Mucosa of rectum (tissue), 2 donors: Measurements from ENCODE around the gene RBM4B.
A peak's percentile ranks its signal among the peaks of the same experiment; 100 is the strongest.

Experiments used
- H3K27ac ChIP-seq, 2 donors: one replicate each; pipeline ENCODE4 v1.7.0; 2013; ENCODE audit warnings: inconsistent platforms in 2 of 2, low read depth in 2 of 2, low read length in 2 of 2
- H3K27me3 ChIP-seq, 2 donors: one replicate each; pipeline ENCODE4 v1.7.0; 2013; ENCODE audit warnings: low read length in 2 of 2; ENCODE audit not compliant: control insufficient read depth in 2 of 2, insufficient read depth in 2 of 2
- H3K36me3 ChIP-seq, 2 donors: one replicate each; pipeline ENCODE4 v1.7.0; 2013; ENCODE audit warnings: low read length in 2 of 2; ENCODE audit not compliant: control insufficient read depth in 2 of 2, insufficient read depth in 2 of 2
- H3K4me1 ChIP-seq, 2 donors: one replicate each; pipeline ENCODE4 v1.7.0; 2013; ENCODE audit warnings: low read length in 2 of 2, mild to moderate bottlenecking in 1 of 2; ENCODE audit not compliant: control insufficient read depth in 2 of 2, insufficient read depth in 2 of 2
- H3K4me3 ChIP-seq, 2 donors: one replicate each; pipeline ENCODE4 v1.7.0; 2013; ENCODE audit warnings: low read length in 2 of 2
- H3K9ac ChIP-seq, 2 donors: one replicate each; pipeline ENCODE4 v1.7.0; 2013; ENCODE audit warnings: low read length in 2 of 2, low read depth in 1 of 2, mild to moderate bottlenecking in 1 of 2
- H3K9me3 ChIP-seq, 2 donors: one replicate each; pipeline ENCODE4 v1.7.0; 2013; ENCODE audit warnings: low read length in 2 of 2; ENCODE audit not compliant: control insufficient read depth in 2 of 2
- donor health status: healthy.
- donor health status: Normal muscosa, but diverticular disease.

Gene RBM4B

GRCh38 chr11:66629356-66629755, 48.3 kb downstream of the RBM4B start:
- no peak overlapping the region for H3K27ac ChIP-seq
- H3K9me3 ChIP-seq = no peaks in the 10 kb centered on the region
- no peaks in the 10 kb centered on the region for H3K27me3 ChIP-seq
- peaks cover 52% of the 10 kb centered on the region in 2 donors for H3K36me3 ChIP-seq
- H3K4me3 ChIP-seq = no peak overlapping the region
- H3K4me1 ChIP-seq = no peaks in the 10 kb centered on the region
- no peak overlapping the region for H3K9ac ChIP-seq

GRCh38 chr11:66628061-66628603, 49.6 kb downstream of the RBM4B start:
- no peak overlapping the region for H3K27ac ChIP-seq
- peaks cover 62 to 64% of the 10 kb centered on the region in 2 donors for H3K36me3 ChIP-seq
- H3K4me1 ChIP-seq = peaks cover 4% of the 10 kb centered on the region in 2 donors
- H3K9ac ChIP-seq = no peak overlapping the region
- H3K27me3 ChIP-seq = no peaks in the 10 kb centered on the region
- no peaks in the 10 kb centered on the region for H3K9me3 ChIP-seq
- H3K4me3 ChIP-seq = no peak overlapping the region

GRCh38 chr11:66626926-66627325, 50.8 kb downstream of the RBM4B start:
- Histone ChIP-seq H3K27me3 (no peaks in the 10 kb centered on the region), H3K27ac (no peak overlapping the region), H3K9ac (no peak overlapping the region), H3K4me1 (peaks cover 9 to 10% of the 10 kb centered on the region in 2 donors), H3K36me3 (peaks cover 65 to 66% of the 10 kb centered on the region in 2 donors), H3K4me3 (no peak overlapping the region), H3K9me3 (no peaks in the 10 kb centered on the region)

DNA sequence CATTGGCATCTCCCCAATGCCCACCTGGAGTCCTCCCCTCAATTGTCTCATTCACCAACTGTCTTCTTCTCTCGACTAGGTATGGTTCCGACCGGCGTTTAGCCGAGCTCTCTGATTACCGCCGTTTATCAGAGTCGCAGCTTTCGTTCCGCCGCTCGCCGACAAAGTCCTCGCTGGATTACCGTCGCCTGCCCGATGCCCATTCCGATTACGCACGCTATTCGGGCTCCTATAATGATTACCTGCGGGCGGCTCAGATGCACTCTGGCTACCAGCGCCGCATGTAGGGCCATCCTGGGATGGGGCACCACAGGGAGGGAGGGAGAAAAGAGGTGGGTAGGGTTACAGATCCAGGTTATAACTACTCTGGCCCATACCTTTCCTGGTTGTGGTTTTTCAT, 51.3 kb downstream of the RBM4B start:
- H3K9me3 ChIP-seq = no peaks in the 10 kb centered on the region
- H3K4me1 ChIP-seq = peaks cover 9 to 10% of the 10 kb centered on the region in 2 donors
- H3K36me3 ChIP-seq = peaks cover 65 to 66% of the 10 kb centered on the region in 2 donors
- no peak overlapping the region for H3K4me3 ChIP-seq
- no peak overlapping the region for H3K27ac ChIP-seq
- no peak overlapping the region for H3K9ac ChIP-seq
- H3K27me3 ChIP-seq = no peaks in the 10 kb centered on the region

- H3K4me3 ChIP-seq = no peak overlapping the region
- no peak overlapping the region for H3K27ac ChIP-seq
- H3K27me3 ChIP-seq = no peaks in the 10 kb centered on the region
- peaks cover 65 to 66% of the 10 kb centered on the region in 2 donors for H3K36me3 ChIP-seq
- peaks cover 12 to 15% of the 10 kb centered on the region in 2 donors for H3K4me1 ChIP-seq
- no peak overlapping the region for H3K9ac ChIP-seq
- H3K9me3 ChIP-seq = no peaks in the 10 kb centered on the region
Measured at GRCh38 chr11:66625752-66626149, 51.9 kb downstream of the RBM4B start.

DNA sequence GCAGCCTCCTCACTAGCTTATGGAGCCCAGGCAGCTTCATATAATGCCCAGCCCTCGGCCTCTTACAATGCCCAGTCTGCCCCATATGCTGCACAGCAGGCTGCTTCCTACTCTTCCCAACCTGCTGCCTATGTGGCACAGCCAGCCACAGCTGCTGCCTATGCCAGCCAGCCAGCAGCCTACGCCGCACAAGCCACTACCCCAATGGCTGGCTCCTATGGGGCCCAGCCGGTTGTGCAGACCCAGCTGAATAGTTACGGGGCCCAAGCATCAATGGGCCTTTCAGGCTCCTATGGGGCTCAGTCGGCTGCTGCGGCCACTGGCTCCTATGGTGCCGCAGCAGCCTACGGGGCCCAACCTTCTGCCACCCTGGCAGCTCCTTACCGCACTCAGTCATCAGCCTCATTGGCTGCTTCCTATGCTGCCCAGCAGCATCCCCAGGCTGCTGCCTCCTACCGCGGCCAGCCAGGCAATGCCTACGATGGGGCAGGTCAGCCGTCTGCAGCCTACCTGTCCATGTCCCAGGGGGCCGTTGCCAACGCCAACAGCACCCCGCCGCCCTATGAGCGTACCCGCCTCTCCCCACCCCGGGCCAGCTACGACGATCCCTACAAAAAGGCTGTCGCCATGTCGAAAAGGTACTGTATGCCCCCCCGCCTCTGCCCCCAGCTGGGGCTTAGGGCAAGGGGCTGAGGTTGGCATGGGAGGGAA, 52.5 kb downstream of the RBM4B start:
- Histone ChIP-seq H3K27ac (no peak overlapping the region), H3K9ac (no peak overlapping the region)

GRCh38 chr11:66624450-66624849, 53.2 kb downstream of the RBM4B start:
- H3K27me3 ChIP-seq = no peaks in the 10 kb centered on the region
- no peak overlapping the region for H3K9ac ChIP-seq
- H3K36me3 ChIP-seq = peaks cover 63 to 66% of the 10 kb centered on the region in 2 donors
- no peak overlapping the region for H3K4me3 ChIP-seq
- H3K9me3 ChIP-seq = no peaks in the 10 kb centered on the region
- H3K4me1 ChIP-seq = peaks cover 12 to 17% of the 10 kb centered on the region in 2 donors
- H3K27ac ChIP-seq = no peak overlapping the region

More for the DNA sequence above, 52.5 kb downstream of the RBM4B start:
- H3K9me3 ChIP-seq = no peaks in the 10 kb centered on the region
- H3K4me3 ChIP-seq = no peak overlapping the region
- peaks cover 65 to 66% of the 10 kb centered on the region in 2 donors for H3K36me3 ChIP-seq
- H3K27me3 ChIP-seq = no peaks in the 10 kb centered on the region
- peaks cover 12 to 17% of the 10 kb centered on the region in 2 donors for H3K4me1 ChIP-seq

- Histone ChIP-seq H3K9ac (peak overlapping the region; percentile 87 to 100), H3K9me3 (no peaks in the 10 kb centered on the region), H3K4me3 (peak overlapping the region; percentile 84 to 98), H3K4me1 (peaks cover 28 to 31% of the 10 kb centered on the region in 2 donors), H3K27ac (peak overlapping the region; percentile 43 to 99), H3K27me3 (no peaks in the 10 kb centered on the region), H3K36me3 (peaks cover 11 to 19% of the 10 kb centered on the region in 2 donors)
Measured at GRCh38 chr11:66619080-66619554, 58.6 kb downstream of the RBM4B start.

DNA sequence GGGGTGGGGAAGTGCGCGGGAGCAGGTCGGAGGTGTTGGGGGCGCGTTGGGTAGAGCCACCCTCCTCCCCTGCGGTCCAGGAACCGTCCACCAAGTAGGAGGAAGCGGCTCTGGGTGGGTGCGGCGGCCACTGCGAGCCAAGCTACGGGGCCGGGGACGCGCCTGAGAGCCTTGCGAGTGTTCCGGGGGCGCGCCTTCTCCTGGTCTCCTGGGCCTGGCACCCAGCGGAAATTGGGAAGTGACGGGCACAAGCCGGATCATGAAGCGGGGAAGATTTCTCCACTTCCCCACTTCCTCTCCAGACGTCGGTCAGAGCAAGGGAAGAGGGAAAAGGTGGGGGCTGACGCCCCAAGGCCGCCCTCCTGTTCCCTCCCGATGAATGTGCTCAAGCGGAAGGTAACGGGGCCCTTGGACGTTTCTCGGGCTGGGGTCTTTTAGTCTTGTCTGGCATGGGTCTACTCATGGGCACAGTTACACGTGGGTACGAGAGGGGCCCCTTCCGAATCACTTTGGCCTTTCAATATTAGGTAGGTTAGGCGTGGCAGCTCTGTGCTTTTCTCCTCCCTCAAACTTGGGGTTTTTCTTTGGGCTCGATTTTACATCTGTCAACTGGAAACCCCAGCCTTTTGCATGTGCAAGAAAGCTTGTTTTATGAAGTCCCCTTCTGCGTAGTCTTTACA, 60.4 kb downstream of the RBM4B start:
- Histone ChIP-seq H3K9ac (peak overlapping the region; percentile 87 to 100), H3K9me3 (no peaks in the 10 kb centered on the region), H3K27ac (peak overlapping the region; percentile 98 to 99), H3K4me3 (peak overlapping the region; percentile 84 to 98), H3K27me3 (no peaks in the 10 kb centered on the region), H3K4me1 (peaks cover 19 to 21% of the 10 kb centered on the region in 2 donors), H3K36me3 (peaks cover 0 to 2% of the 10 kb centered on the region in 2 donors)
